Measurements from ENCODE around the gene TRPM5. TPM values are rescaled to one million over a fixed set of nuclear protein-coding genes. Genes with fewer than 3 reads are reported as not detected.

The TRPM5 gene
- total RNA-seq, 1 experiment from 2014 or later, result not detected

DNA sequence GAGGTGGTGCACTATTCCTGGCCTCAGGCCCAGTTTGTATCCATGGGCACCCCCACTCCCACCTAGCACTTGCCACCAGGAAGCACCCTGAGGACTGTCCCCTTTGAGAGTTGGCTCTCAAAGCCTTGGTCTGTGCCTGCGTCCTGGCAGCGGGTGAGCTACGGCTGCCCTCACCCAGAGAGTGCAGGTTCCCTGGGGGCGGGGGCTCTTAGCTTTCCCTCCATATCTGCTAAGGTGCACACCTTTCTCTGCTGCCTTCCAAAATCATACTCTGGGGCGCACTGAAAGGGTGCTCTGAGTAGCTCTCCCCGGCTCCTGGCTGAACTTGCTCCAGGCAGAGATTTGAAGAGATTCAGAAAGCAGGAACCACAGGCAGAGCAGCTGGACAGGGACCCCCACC is 7.6 kb upstream of the TRPM5 start:
- POLR2A ChIA-PET (ENCODE audit: low non-redundant PET), result no interaction called here
- CTCF ChIA-PET, result no interaction called here
- H3K27me3 ChIP-seq (replicated peaks; ENCODE audit: insufficient read depth, low read depth, low read length, poor library complexity), result peaks cover 14% of the 10 kb centered on the region

DNA sequence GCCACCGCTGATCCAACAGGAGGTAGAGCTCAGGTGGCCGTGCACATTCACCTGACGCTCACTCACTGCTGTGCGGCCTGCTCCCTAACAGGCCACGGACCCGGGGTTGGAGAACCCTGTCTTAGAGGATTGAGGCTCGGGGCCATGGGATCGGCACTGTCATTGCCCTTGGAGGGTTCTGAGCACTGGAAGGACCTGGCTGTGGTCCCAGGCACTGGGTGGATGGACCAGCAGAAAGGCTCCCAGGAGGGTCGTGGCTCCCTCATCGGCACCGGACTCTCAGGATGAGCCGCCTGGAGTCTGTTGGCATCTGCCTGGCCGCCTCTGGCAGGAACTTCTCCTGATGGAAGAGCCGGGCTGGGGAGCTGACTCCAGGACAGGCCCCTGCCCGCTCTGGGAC is 7.0 kb upstream of the TRPM5 start:
- no peak for DNase-seq (ENCODE audit: low spot score)
- no TSS peak for BruUV-seq (replicated peaks)
- no peak overlapping the region for H3K4me3 ChIP-seq (ENCODE audit: low read depth, low read length, poor library complexity, severe bottlenecking)
- intact Hi-C loops (cut with micrococcal nuclease; ENCODE audit: unreplicated experiment), result no loop called here
- CTCF ChIA-PET, result no interaction called here
- no peak overlapping the region for H3K27ac ChIP-seq (ENCODE audit: low read depth, low read length, poor library complexity, severe bottlenecking)
- POLR2A ChIA-PET (ENCODE audit: low non-redundant PET), result no interaction called here
- H3K4me1 ChIP-seq (ENCODE audit: insufficient read depth, low read length, poor library complexity, severe bottlenecking), result no peaks in the 10 kb centered on the region
- H3K36me3 ChIP-seq (ENCODE audit: insufficient read depth, low read length, poor library complexity, severe bottlenecking), result no peaks in the 10 kb centered on the region
- no peaks in the 10 kb centered on the region for H3K9me3 ChIP-seq (ENCODE audit: low read depth, low read length, poor library complexity, severe bottlenecking)
- peaks cover 19% of the 10 kb centered on the region for H3K27me3 ChIP-seq (replicated peaks; ENCODE audit: insufficient read depth, low read depth, low read length, poor library complexity)
- TF ChIP-seq, protein P1, sequence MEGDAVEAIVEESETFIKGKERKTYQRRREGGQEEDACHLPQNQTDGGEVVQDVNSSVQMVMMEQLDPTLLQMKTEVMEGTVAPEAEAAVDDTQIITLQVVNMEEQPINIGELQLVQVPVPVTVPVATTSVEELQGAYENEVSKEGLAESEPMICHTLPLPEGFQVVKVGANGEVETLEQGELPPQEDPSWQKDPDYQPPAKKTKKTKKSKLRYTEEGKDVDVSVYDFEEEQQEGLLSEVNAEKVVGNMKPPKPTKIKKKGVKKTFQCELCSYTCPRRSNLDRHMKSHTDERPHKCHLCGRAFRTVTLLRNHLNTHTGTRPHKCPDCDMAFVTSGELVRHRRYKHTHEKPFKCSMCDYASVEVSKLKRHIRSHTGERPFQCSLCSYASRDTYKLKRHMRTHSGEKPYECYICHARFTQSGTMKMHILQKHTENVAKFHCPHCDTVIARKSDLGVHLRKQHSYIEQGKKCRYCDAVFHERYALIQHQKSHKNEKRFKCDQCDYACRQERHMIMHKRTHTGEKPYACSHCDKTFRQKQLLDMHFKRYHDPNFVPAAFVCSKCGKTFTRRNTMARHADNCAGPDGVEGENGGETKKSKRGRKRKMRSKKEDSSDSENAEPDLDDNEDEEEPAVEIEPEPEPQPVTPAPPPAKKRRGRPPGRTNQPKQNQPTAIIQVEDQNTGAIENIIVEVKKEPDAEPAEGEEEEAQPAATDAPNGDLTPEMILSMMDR (conservative IDR thresholded peaks at IDR 0.05; ENCODE audit: low read depth, low read length), result no peak
- no peak for TF ChIP-seq EZH2 (IDR thresholded peaks at IDR 0.05; ENCODE audit: borderline replicate concordance, low read depth, low read length, poor library complexity, severe bottlenecking)

More for the DNA sequence above, 7.6 kb upstream of the TRPM5 start:
- intact Hi-C loops (cut with micrococcal nuclease; ENCODE audit: unreplicated experiment), result no loop called here
- TF ChIP-seq, protein P1 (conservative IDR thresholded peaks at IDR 0.05; ENCODE audit: low read depth, low read length), result no peak
- TF ChIP-seq EZH2 (IDR thresholded peaks at IDR 0.05; ENCODE audit: borderline replicate concordance, low read depth, low read length, poor library complexity, severe bottlenecking), result no peak
- no peak overlapping the region for H3K27ac ChIP-seq (ENCODE audit: low read depth, low read length, poor library complexity, severe bottlenecking)
- no peak for DNase-seq (ENCODE audit: low spot score)
- no peak overlapping the region for H3K4me3 ChIP-seq (ENCODE audit: low read depth, low read length, poor library complexity, severe bottlenecking)
- H3K9me3 ChIP-seq (ENCODE audit: low read depth, low read length, poor library complexity, severe bottlenecking), result no peaks in the 10 kb centered on the region
- no peaks in the 10 kb centered on the region for H3K36me3 ChIP-seq (ENCODE audit: insufficient read depth, low read length, poor library complexity, severe bottlenecking)
- no TSS peak for BruUV-seq (replicated peaks)
- H3K4me1 ChIP-seq (ENCODE audit: insufficient read depth, low read length, poor library complexity, severe bottlenecking), result no peaks in the 10 kb centered on the region

DNA sequence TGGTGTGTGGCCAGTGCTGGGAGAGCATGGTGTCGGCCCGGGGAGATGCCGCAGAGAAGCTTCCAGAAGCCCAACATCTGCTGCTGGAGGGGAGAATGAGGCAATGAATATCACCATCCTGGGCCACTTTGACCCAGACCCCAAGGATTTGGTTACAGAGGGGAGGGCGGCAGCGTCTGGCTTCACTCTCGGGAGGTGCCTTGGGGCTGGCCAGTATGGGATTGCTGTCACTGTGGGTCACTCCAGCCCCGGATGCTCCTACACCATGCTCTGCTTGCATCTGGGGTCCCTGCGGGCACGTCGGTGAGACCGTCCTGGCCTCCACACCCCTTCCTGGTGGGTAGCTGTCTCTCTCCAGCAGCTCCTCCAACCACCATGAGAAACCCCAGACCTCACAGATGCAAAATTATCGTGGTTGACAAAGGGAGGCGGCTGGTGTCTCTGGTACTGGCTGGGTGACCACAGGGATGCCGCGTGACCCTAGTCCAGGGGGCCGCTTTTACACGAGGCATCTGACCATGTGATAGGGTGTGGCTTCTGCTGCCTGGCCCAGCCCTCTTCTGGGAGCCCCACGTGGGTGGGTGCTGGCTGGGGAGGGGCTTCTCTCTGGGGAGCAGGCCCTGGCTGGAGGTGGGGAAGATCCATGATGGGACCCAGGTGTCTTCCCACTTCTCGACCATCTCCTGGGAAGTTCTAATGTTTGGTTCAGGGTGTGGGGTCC is 6.2 kb upstream of the TRPM5 start:
- no peak for DNase-seq (ENCODE audit: low spot score)
- ChIA-PET CTCF (no interaction called here), POLR2A (ENCODE audit: low non-redundant PET) (no interaction called here)
- Histone ChIP-seq H3K4me3 (ENCODE audit: low read depth, low read length, poor library complexity, severe bottlenecking) (no peak overlapping the region), H3K36me3 (ENCODE audit: insufficient read depth, low read length, poor library complexity, severe bottlenecking) (no peaks in the 10 kb centered on the region), H3K4me1 (ENCODE audit: insufficient read depth, low read length, poor library complexity, severe bottlenecking) (no peaks in the 10 kb centered on the region), H3K27me3 (replicated peaks; ENCODE audit: insufficient read depth, low read depth, low read length, poor library complexity) (peaks cover 28% of the 10 kb centered on the region), H3K27ac (ENCODE audit: low read depth, low read length, poor library complexity, severe bottlenecking) (no peak overlapping the region), H3K9me3 (ENCODE audit: low read depth, low read length, poor library complexity, severe bottlenecking) (no peaks in the 10 kb centered on the region)
- intact Hi-C loops (cut with micrococcal nuclease; ENCODE audit: unreplicated experiment), result no loop called here
- no TSS peak for BruUV-seq (replicated peaks)
- TF ChIP-seq EZH2 (IDR thresholded peaks at IDR 0.05; ENCODE audit: borderline replicate concordance, low read depth, low read length, poor library complexity, severe bottlenecking), result no peak
- TF ChIP-seq, protein P1 (conservative IDR thresholded peaks at IDR 0.05; ENCODE audit: low read depth, low read length), result no peak
